Inferior parietal cortex (tissue), 1 donor: ENCODE results near the gene PGK2.

Experiments used
- DNase-seq: peaks from one replicate; pipeline ENCODE4 v3.0.0-alpha.2; 2016; ENCODE audit errors: extremely low spot score

The PGK2 gene

DNA sequence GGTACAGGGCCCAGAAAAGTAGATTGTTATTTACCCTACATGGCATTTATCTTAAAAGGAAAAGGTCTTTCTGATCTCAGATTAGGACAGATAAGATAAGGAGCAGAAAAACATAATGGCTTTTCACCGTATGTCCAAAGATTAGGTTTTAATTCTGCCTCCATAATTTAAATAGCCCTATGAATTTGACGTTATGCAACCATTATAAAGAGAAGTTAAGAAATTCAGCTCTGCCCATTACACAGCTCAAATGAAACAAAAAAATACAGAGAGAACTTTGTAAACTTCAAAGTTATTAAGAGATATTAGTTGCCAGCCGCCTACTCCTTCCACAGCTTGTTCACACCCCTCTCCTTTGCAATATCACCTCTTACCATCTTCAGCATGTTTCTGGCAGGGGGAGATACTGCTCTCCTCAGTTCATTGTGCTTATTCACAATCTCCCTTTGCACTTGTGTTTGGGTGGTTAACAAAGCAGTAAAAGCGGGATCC is 51.0 kb downstream of the PGK2 start:
- no peak for DNase-seq
